ENCODE results near the gene RUVBL1.
A peak's percentile ranks its signal among the peaks of the same experiment; 100 is the strongest.
"Not testable (repeated sequence)": the region's sequence is repeated elsewhere in the genome, so short reads cannot be mapped to it uniquely, and the experiment has no call there.

The RUVBL1 gene

DNA sequence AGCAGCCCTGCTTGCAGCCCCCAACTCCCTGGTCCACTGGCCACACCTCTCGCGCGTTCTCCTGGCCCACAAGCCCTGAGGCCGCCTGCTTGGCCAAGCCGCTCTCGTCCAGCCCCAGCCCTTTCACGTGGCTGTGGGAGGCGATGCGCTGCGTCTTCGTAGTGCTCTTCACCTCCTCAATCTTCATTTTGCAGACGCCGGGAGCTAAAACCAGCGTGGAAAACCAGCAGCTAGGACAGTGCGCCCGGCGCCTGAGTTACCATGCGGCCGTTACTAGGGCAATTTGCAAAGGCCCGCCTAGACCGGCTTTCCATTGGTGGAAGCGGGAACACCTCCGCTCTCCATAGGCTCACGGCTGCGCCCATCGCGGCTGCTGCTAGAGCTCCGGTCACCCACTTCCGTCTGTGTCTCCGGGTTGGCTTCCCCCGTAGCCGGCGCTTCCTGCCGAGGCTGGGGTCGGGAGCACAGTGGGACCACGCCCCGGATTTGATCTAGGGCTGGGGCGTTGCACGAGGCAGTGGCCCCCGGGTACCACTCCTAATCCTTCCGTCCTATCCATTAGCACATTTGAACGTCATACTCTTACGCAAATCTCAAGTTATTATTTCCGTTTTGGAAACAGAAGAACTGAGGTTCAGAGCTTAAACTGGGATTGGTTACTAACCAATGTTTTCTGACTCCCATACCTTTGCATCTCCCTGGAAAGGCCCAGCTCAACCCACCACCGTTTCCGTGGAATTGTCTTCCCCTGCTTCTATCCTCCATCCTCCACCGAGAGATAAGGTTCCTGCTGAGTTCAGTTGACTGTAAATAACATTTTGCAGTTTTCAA, at the start of gene RUVBL1:
Gene RUVBL1 (minus strand): TSS at position 275 of the 831 bp plus-strand sequence. CDS start 88 bp downstream, at position 187.
- peak; percentile 98 for DNase-seq

DNA sequence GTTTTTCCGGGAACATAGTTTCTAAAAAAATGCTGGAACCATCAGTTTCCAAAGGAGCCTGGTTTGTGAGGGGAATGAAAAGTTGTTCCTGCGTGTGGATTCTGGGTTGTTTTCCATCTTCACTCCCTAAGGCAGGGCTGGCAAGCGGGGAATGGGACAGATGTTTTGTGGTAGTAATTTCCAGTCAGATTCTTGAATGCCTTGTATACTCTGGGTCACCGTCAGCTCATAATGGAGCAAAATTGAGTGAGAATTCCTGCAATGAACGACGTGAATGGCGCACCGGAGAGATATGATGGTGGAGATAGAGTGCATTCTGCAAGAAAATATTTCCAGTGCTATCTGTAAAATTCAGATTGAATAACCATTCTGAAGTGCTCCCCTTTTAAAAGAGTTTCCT, 49.6 kb upstream of the RUVBL1 start:
- DNase-seq = no peak

- DNase-seq = peak; percentile 22
These were observed 47.4 kb upstream of the RUVBL1 start for GRCh38 chr3:128170866-128171516.

- no peak for DNase-seq
These were observed 45.2 kb upstream of the RUVBL1 start for GRCh38 chr3:128168836-128169235.

- no peak for DNase-seq
These were observed 44.5 kb upstream of the RUVBL1 start for GRCh38 chr3:128167973-128168674.

DNA sequence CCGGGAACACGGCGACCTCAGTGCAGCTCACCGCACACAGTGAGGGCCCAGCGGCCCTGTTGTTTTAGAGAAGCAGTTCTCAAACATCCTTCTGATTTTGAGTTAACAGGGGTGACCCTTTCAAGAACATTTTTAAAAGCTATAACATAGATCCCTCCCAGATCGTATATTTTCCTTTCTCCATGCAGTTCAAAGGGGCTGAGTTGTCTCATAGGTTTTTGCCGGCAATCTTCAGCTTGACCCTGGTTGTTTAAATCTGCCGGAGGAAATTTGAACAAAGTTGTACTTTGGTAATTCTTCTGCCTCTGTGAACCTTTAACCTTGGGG, 44.0 kb upstream of the RUVBL1 start:
- no peak for DNase-seq

- no peak for DNase-seq
These were observed 43.4 kb upstream of the RUVBL1 start for GRCh38 chr3:128166971-128167453.

DNA sequence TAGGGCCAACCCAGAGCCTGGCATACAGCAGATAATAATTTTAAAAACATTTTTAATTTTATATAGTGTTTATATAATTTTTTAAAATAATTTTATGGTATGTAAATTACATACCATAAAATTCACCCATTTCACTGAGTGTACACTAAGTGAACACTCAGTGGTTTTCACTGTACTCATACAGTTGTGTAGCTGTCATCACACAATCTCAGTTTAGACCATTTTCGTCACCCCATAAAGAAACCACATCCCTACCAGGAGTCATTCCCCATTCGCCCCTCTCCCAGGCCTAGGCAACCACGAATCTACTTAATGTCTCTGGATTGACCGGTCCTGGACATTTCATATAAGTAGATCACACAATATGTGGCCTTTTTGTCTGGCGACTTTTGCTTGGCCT, 39.8 kb upstream of the RUVBL1 start:
- no peak for DNase-seq

DNA sequence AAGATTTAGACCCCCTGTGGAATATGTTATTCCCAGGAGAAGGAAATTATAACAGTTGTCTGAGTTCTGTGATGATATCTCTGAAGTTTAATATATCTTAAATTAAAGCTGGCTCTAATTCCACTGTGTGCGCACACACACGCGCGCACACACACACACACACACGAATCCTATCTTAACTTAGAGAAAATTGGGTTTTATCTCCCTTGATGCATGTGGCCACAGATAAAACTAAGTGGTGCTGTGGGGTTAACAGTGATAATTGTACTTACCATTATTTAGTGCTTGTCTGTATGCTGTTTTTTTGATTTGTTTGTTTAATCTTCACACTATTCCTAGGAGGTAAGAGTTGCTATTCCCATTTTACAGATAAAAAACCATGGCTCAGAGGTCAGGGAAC, 37.0 kb upstream of the RUVBL1 start:
- DNase-seq = no peak

DNA sequence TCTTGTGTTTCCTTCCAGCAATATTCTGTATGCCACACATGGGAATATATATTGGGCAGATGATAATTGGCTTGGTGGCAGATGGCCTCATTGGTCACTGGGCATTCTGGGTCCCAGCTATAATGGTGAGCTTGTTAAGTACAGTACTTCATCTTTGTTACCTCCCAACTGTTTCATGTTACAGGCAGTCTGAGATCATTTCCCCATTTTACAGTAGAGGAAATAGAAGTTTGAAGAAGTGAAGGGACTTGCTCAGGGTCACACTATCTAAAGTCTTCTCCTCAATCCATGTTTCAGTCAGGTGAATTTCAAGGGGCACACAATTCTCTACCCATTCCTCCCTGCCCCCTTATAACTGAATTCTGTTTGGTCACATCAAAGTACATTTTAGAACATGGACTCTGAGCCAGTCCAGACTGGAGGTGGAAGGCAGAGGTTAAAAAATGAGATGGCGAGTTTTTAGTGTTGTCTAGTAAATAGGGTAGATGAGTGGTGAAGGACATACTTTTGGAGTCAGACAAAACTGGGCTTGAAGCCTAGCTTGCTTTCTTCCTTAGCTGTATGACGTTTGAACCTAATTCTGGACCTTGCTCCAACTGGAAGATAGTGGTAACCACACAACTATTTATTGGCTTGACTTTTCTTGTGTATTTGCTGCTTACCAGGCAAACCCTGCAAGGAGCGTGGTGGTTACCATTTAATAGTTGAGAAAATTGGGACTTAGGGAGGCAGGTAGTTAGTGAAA, 32.2 kb upstream of the RUVBL1 start:
- no peak for DNase-seq

DNA sequence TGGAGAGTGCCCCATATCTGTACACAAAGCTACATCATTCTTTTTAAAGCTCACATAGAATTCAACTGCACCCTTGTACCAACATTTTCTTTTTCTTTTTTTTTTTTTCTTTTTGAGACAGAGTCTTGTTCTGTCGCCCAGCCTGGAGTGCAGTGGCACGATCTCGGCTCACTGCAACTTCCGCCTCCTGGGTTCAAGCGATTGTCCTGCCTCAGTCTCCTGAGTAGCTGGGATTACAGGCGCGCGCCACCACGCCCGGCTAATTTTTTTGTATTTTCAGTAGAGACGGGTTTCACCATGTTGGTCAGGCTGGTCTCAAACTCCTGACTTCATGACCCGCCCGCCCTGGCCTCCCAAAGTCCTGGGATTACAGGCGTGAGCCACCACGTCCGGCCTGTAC, 30.7 kb upstream of the RUVBL1 start:
- DNase-seq = not testable (repeated sequence)

GRCh38 chr3:128153156-128154041, 29.8 kb upstream of the RUVBL1 start, which contains the start of gene EEFSEC:
Gene EEFSEC (plus strand): TSS chr3:128153481. CDS start chr3:128153508, 27 bp downstream.
- peak; percentile 61 for DNase-seq

DNA sequence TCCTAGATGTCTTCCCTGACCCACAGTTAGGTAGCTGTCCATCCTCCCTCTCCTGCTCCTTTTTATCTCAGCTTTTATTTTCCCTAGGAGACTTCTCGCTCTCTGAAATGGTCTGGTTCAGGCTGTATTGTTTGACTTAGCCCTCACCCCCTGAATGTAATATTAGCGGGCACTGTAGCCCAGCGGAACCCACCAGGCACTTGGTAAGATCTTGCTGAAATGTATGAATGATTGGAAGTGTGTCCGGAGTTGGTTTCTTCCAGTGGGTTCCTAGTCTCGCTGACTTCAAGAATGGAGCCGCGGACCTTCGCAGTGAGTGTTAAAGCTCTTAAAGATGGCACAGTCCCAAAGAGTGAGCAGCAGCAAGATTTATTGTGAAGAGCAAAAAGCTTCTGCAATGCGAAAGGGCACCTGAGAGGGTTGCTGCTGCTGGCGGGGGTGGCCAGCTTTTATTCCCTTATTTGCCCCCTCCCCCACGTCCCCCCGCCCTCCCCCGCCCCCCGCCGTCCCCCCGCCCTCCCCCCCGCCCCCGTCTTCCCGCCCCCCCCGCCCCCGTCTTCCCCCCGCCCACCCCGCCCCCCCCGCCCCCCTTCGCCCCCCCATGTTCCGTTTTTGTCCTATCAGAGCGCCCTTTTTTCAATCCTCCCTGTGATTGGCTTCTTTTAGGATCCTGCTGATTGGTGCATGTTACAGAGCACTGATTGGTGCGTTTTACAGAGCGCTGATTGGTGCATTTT, 29.0 kb upstream of the RUVBL1 start:
- no peak for DNase-seq

DNA sequence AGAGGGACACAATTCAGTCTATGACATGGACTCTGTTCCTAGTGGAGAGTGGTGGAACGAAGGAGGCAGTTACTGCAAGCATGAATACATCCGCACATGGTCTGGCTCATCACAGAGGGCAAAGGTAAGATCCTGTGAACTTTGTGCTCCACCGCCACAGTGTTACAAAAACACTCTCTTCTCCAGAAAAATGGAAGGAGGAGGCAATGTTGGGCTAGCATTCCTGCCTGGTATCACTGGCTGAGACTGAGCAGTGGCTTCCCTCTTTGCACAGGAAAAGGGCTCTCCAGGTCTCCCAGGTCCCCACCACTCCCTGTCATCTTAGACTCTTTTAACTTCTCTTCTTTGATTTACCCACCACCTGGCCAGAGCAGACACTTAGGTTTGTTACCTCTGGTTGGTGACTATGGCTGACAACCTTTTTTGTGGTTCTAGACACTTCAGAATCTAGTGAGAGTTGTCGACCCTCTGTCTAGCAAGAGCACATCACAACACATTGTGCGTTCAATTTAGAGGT, 28.2 kb upstream of the RUVBL1 start:
- DNase-seq = no peak

DNA sequence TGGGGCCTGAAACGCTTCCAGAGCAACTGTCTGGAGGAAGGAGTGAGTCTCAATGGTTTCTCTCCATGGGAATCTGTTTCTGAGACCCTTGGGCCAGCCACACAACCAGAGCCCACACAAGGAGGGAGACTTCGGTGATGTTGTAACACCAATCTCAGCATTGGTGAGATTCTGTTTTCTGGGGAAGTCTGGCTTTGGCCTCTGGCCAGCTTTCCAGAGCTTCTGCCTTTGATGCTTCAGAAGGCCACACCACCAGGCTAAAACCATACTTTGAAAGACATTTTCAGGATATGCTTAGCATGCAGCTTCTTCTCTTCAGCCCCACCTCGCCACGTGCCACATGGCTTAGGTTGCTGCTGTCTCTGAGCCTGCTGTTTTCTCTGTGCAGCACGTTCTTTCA, 26.0 kb upstream of the RUVBL1 start:
- no peak for DNase-seq

GRCh38 chr3:128146201-128146600, 22.6 kb upstream of the RUVBL1 start:
- DNase-seq = no peak

DNA sequence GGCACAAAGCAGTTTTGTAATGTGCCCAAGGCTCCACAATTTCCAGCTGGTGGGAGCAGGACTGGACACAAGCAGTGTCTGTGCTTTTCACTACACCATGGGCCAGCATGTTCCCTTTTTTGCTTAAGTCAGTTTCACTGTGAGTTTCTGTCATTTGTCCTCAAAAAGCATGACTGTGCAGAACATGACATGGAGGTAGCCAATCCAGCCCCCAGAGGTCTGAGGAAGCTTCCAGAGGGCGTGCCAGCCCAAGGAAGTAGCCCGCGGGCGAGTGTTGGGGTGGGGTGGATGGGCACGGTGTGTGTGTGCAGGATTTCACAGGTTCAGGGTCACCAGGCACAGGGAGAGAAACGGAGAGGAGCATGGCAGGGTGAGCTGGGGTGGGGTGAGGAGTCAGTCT, 21.7 kb upstream of the RUVBL1 start:
- DNase-seq = no peak

- DNase-seq = no peak
These were observed 21.0 kb upstream of the RUVBL1 start for GRCh38 chr3:128144512-128145187.

DNA sequence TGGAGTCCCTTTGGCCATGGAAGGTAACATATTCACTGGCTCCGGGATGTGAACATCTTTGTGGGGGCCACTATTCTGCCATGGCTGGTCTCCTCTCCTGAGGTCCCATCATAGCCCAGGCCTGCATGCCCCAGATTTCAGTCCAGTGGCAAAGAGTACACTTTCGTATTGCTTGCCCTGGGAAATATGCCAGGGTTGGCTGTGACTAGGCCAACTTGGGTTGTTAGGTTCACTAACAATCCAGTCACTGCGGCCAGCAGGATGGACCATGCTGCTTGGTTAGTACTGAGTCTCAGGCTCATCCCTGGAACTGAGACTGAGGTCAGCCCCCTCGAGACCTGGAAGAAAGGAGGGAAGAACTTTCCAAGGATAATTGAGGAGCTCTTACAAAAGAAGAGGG, 19.9 kb upstream of the RUVBL1 start:
- DNase-seq = no peak

DNA sequence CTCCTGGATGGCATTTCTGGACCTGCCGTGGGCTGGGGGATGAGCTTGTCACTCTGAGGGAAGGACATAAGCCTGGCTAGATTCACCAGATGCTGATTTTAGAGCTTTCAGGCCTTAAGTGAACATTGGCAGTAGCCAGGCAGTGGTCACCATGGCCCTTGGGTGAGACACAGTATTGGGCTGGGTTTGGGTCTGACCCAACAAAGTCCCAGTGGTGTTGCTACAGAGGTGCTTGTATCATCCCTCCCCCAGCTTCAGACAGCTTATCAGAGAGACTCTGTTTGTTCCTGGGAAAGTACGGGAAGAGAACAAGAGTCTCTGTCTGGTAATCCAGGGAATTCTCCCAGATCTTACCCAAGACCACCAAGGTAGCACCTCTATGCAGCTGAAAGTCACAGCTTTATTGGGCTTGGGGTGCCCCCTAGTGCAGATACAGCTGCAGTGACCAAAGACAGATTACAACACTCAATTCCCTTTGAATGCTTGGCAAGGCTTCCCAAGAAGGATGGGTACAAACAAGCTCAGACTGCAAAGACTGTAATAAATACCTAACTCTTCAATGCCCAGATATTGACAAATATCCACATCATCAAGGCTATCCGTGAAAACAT, 9.8 kb upstream of the RUVBL1 start:
- DNase-seq = peak; percentile 34

All from NCI-H1694 treated with DMSO at 0.1 percent for 48 hours (cell line).